HUES6 (cell line): ENCODE measurements around the gene DEFB108B.
A peak's percentile ranks its signal among the peaks of the same experiment; 100 is the strongest.
"Not testable (repeated sequence)": the region's sequence is repeated elsewhere in the genome, so short reads cannot be mapped to it uniquely, and the experiment has no call there.

Experiments used
- H3K27ac ChIP-seq: 2 replicates; pipeline ENCODE4 v1.7.0; 2013; ENCODE audit warnings: low read depth, mild to moderate bottlenecking, low read length, inconsistent platforms
- H3K27me3 ChIP-seq: 2 replicates; pipeline ENCODE4 v1.6.1; 2013; ENCODE audit warnings: low read length; ENCODE audit not compliant: control insufficient read depth, insufficient read depth
- H3K36me3 ChIP-seq: 2 replicates; pipeline ENCODE4 v1.6.1; 2013; ENCODE audit warnings: low read length; ENCODE audit not compliant: control insufficient read depth, insufficient read depth
- H3K4me1 ChIP-seq: 2 replicates; pipeline ENCODE4 v1.6.1; 2013; ENCODE audit warnings: low read length; ENCODE audit not compliant: control insufficient read depth, insufficient read depth
- H3K4me3 ChIP-seq: 2 replicates; pipeline ENCODE4 v1.5.1; 2013; ENCODE audit warnings: low read depth, low read length
- H3K9ac ChIP-seq: one replicate; pipeline ENCODE4 v1.6.1; 2013; ENCODE audit warnings: mild to moderate bottlenecking, low read length
- H3K9me3 ChIP-seq: 2 replicates; pipeline ENCODE4 v1.6.1; 2013; ENCODE audit warnings: low read depth, low read length; ENCODE audit not compliant: control insufficient read depth, insufficient read depth

Gene DEFB108B

GRCh38 chr11:71832811-71833210 lies at the start of gene DEFB108B:
Gene DEFB108B, plus strand, starts transcription at chr11:71833200. Its CDS starts 0 bp downstream, at chr11:71833200.
- H3K4me3 ChIP-seq, H3K27ac ChIP-seq, H3K36me3 ChIP-seq, H3K27me3 ChIP-seq, H3K9ac ChIP-seq, H3K9me3 ChIP-seq, H3K4me1 ChIP-seq: not testable (repeated sequence)

GRCh38 chr11:71786114-71786847 lies 46.7 kb upstream of the DEFB108B start:
- Histone ChIP-seq H3K4me3 (peak overlapping the region; percentile 47), H3K4me1 (peaks cover 12% of the 10 kb centered on the region; the same call in 1 of the 2 replicates)
- not testable (repeated sequence) for H3K9me3 ChIP-seq, H3K27ac ChIP-seq, H3K9ac ChIP-seq, H3K27me3 ChIP-seq, H3K36me3 ChIP-seq

GRCh38 chr11:71786848-71787097 lies 46.2 kb upstream of the DEFB108B start:
- H3K27ac ChIP-seq, H3K9ac ChIP-seq, H3K27me3 ChIP-seq, H3K9me3 ChIP-seq, H3K36me3 ChIP-seq: not testable (repeated sequence)
- Histone ChIP-seq H3K4me3 (peak overlapping the region; percentile 87), H3K4me1 (peaks cover 12% of the 10 kb centered on the region; the same call in 1 of the 2 replicates)

- peaks cover 10% of the 10 kb centered on the region; the same call in 1 of the 2 replicates for H3K4me1 ChIP-seq
- H3K36me3 ChIP-seq, result no peaks in the 10 kb centered on the region
- peak overlapping the region; percentile 77; the same call in 1 of the 2 replicates for H3K27ac ChIP-seq
- H3K4me3 ChIP-seq, result peak overlapping the region; percentile 87
- H3K27me3 ChIP-seq, result no peaks in the 10 kb centered on the region
- no peaks in the 10 kb centered on the region for H3K9me3 ChIP-seq
- peak overlapping the region; percentile 91 for H3K9ac ChIP-seq
Observed at GRCh38 chr11:71787098-71787823, 45.7 kb upstream of the DEFB108B start.

- Histone ChIP-seq H3K27ac (peak overlapping the region; percentile 77; the same call in 1 of the 2 replicates), H3K9ac (peak overlapping the region; percentile 91), H3K4me3 (peak overlapping the region; percentile 87)
- not testable (repeated sequence) for H3K27me3 ChIP-seq, H3K9me3 ChIP-seq, H3K4me1 ChIP-seq, H3K36me3 ChIP-seq
Observed at GRCh38 chr11:71787824-71788454, 45.1 kb upstream of the DEFB108B start.

- H3K9me3 ChIP-seq, H3K9ac ChIP-seq, H3K27ac ChIP-seq, H3K27me3 ChIP-seq, H3K4me3 ChIP-seq, H3K4me1 ChIP-seq, H3K36me3 ChIP-seq: not testable (repeated sequence)
Observed at GRCh38 chr11:71789444-71790196, 43.4 kb upstream of the DEFB108B start.

GRCh38 chr11:71791111-71791510 lies 41.9 kb upstream of the DEFB108B start:
- not testable (repeated sequence) for H3K4me1 ChIP-seq, H3K27ac ChIP-seq, H3K9me3 ChIP-seq, H3K4me3 ChIP-seq, H3K9ac ChIP-seq, H3K36me3 ChIP-seq, H3K27me3 ChIP-seq

GRCh38 chr11:71792621-71793235 lies 40.3 kb upstream of the DEFB108B start:
- H3K27me3 ChIP-seq, H3K4me1 ChIP-seq, H3K9me3 ChIP-seq, H3K27ac ChIP-seq, H3K36me3 ChIP-seq, H3K4me3 ChIP-seq, H3K9ac ChIP-seq: not testable (repeated sequence)

GRCh38 chr11:71794386-71795040 lies 38.5 kb upstream of the DEFB108B start:
- not testable (repeated sequence) for H3K9me3 ChIP-seq, H3K9ac ChIP-seq, H3K27ac ChIP-seq, H3K27me3 ChIP-seq, H3K36me3 ChIP-seq, H3K4me1 ChIP-seq, H3K4me3 ChIP-seq

GRCh38 chr11:71795236-71795635 lies 37.8 kb upstream of the DEFB108B start:
- H3K9me3 ChIP-seq, H3K4me1 ChIP-seq, H3K9ac ChIP-seq, H3K36me3 ChIP-seq, H3K27me3 ChIP-seq, H3K4me3 ChIP-seq, H3K27ac ChIP-seq: not testable (repeated sequence)
